Ovary (tissue), 9 donors: ENCODE results near the gene BAG3. TPM values are rescaled to one million over a fixed set of nuclear protein-coding genes. Genes with fewer than 3 reads are reported as not detected.

Source experiments
- DNase-seq, 5 donors: peaks; one replicate each; pipeline ENCODE4 v3.0.0-alpha.2; 2019 to 2020
- H3K27ac ChIP-seq, 2 donors: fragments of 200-600 bp; one replicate each; pipeline versions ENCODE4 v1.5.1 to v1.8.0; 2019 to 2022
- H3K27me3 ChIP-seq: fragments of 200-600 bp; one replicate; pipeline ENCODE4 v1.8.0; 2022
- H3K36me3 ChIP-seq: fragments of 200-600 bp; sonication (generic); one replicate; pipeline ENCODE4 v1.5.1; 2019
- H3K4me1 ChIP-seq: one replicate; pipeline ENCODE4 v1.8.1; 2013; ENCODE audit warnings: mild to moderate bottlenecking, moderate library complexity; ENCODE audit not compliant: insufficient read depth
- H3K4me3 ChIP-seq: fragments of 200-600 bp; sonication (generic); one replicate; pipeline ENCODE4 v1.5.1; 2017
- H3K9me3 ChIP-seq, 2 donors: fragments of 200-600 bp in 1 of 2; sonication (generic) in 1 of 2; one replicate each; pipeline versions ENCODE4 v1.5.1 to v1.8.1; 2013 to 2019; ENCODE audit warnings: mild to moderate bottlenecking in 1 of 2, moderate library complexity in 1 of 2
- CTCF ChIP-seq, 3 donors: fragments of 450-650 bp in 2 of 3; fragments of 200-600 bp in 1 of 3; IDR thresholded peaks; one replicate each; pipeline versions ENCODE4 v1.5.1 to v1.8.0; 2016 to 2022; ENCODE audit warnings: antibody characterized with exemption in 3 of 3, mild to moderate bottlenecking in 1 of 3
- EP300 ChIP-seq: sonication (generic); formaldehyde crosslinking; IDR thresholded peaks from one replicate; pipeline ENCODE4 v1.6.1; 2017; ENCODE audit warnings: antibody characterized with exemption
- POLR2A ChIP-seq: fragments of 450-650 bp; IDR thresholded peaks from one replicate; pipeline ENCODE4 v1.6.1; 2017; ENCODE audit warnings: antibody characterized with exemption, mild to moderate bottlenecking, moderate library complexity
- WGBS, 3 donors: extraction: QIAGEN DNeasy Blood & Tissue Kit in 1 of 3; methylation state at CpG; one replicate each; pipeline versions ENCODE4 v1.1.5 to v1.1.7; 2013 to 2017; 5-methylcytosine and 5-hydroxymethylcytosine counted together
- intact Hi-C, 4 donors: fragments of 100-400 bp; cut with DNase I; formaldehyde crosslinking; loops; one replicate each; pipeline versions ENCODE4 v1.11.0 to v1.15.1; 2022 to 2023
- polyA plus RNA-seq, 2 donors: library from polyadenylated mRNA; stranded (reverse); fragments of 200-250 nt in 1 of 2; fragments of 350-450 nt in 1 of 2; fragmentation: Illumina TruSeq in 1 of 2; extraction: RNeasy Lipid Tissue Mini Kit (QIAGEN cat#74804) in 1 of 2; gene quantifications; one replicate each; pipeline ENCODE4 v1.2.3, GENCODE V29; 2013 to 2014
- total RNA-seq, 7 donors: library from RNA; depleted of rRNA in 2 of 7; stranded (reverse); fragments of >200 nt in 2 of 7; fragmentation: NEBNext Ultra II Directional in 3 of 7; extraction: Animal tissue kit (Norgen Biotek cat#: 25700) in 3 of 7; gene quantifications; one replicate each; pipeline versions ENCODE4 v1.1.0 to v1.2.4, GENCODE V29; 2016 to 2023
- donor health status: DM: no; HTN: no; CAD: no; lungs with moderate emphysema.
- donor health status: DM: no; HTN: no; CAD: no.
- donor health status: Bipolar disorder and iron deficiency.
- donor health status: DM: yes; HTN: yes; CAD: no.
- donor health status: DM: no; HTN: no; CAD: no.
- donor health status: DM: yes; HTN: yes; CAD: no.

BAG3 gene
- total and polyA plus RNA-seq, 9 donors = 13.7 to 33.5 (median 26.9) TPM

GRCh38 chr10:119625570-119626280 is 25.5 kb upstream of the BAG3 start:
- intact Hi-C loops = no loop called here
- TF ChIP-seq POLR2A = no peak
- no peak for TF ChIP-seq EP300
- TF ChIP-seq CTCF (IDR thresholded peaks at IDR 0.05) = no peak
- Histone ChIP-seq H3K27me3 (no peaks in the 10 kb centered on the region), H3K4me3 (no peak overlapping the region), H3K9me3 (no peaks in the 10 kb centered on the region), H3K27ac (no peak overlapping the region), H3K36me3 (no peaks in the 10 kb centered on the region), H3K4me1 (no peaks in the 10 kb centered on the region)
- no peak for DNase-seq
- WGBS, 3 donors = 96 to 98% (median 96%) methylated on average over 6 of the region's 6 CpGs

GRCh38 chr10:119630300-119630699 is 20.9 kb upstream of the BAG3 start:
- DNase-seq = no peak
- no peaks in the 10 kb centered on the region for H3K4me1 ChIP-seq
- TF ChIP-seq POLR2A (no peak), EP300 (no peak), CTCF (IDR thresholded peaks at IDR 0.05) (no peak)
- H3K4me3 ChIP-seq = no peak overlapping the region
- no peaks in the 10 kb centered on the region for H3K27me3 ChIP-seq
- 81 to 86% (median 85%) methylated on average over 5 of the region's 5 CpGs for WGBS, 3 donors
- no peak overlapping the region for H3K27ac ChIP-seq
- no peaks in the 10 kb centered on the region for H3K36me3 ChIP-seq
- intact Hi-C loops = no loop called here
- no peaks in the 10 kb centered on the region for H3K9me3 ChIP-seq

- no peak overlapping the region for H3K4me3 ChIP-seq
- intact Hi-C loops = loop anchor here in 1 of 4 donors (2.0 kb wide), 1 partner anchor 61 kb away; no protein-coding TSS in a partner anchor
- H3K4me1 ChIP-seq = no peaks in the 10 kb centered on the region
- no peak overlapping the region for H3K27ac ChIP-seq
- TF ChIP-seq EP300 (no peak), CTCF (IDR thresholded peaks at IDR 0.05) (no peak), POLR2A (no peak)
- H3K36me3 ChIP-seq = no peaks in the 10 kb centered on the region
- H3K27me3 ChIP-seq = no peaks in the 10 kb centered on the region
- WGBS, 3 donors = 64 to 65% (median 65%) methylated on average over 3 of the region's 3 CpGs
- no peak for DNase-seq
- no peaks in the 10 kb centered on the region for H3K9me3 ChIP-seq
Observed at GRCh38 chr10:119633538-119634218, 17.5 kb upstream of the BAG3 start.

- Histone ChIP-seq H3K27me3 (no peaks in the 10 kb centered on the region), H3K9me3 (no peaks in the 10 kb centered on the region), H3K36me3 (no peaks in the 10 kb centered on the region), H3K4me1 (no peaks in the 10 kb centered on the region), H3K4me3 (no peak overlapping the region), H3K27ac (no peak overlapping the region)
- TF ChIP-seq POLR2A = no peak
- intact Hi-C loops = no loop called here
- DNase-seq = peak in 1 of 5 donors; percentile 38
- 13 to 27% (median 26%) methylated on average over 1 of the region's 1 CpG for WGBS, 3 donors
Observed at GRCh38 chr10:119634219-119634544, 17.0 kb upstream of the BAG3 start.

- H3K4me3 ChIP-seq = no peak overlapping the region
- H3K4me1 ChIP-seq = no peaks in the 10 kb centered on the region
- no peaks in the 10 kb centered on the region for H3K36me3 ChIP-seq
- intact Hi-C loops = no loop called here
- H3K27ac ChIP-seq = no peak overlapping the region
- WGBS, 3 donors = 72 to 82% (median 74%) methylated on average over 4 of the region's 4 CpGs
- TF ChIP-seq CTCF (IDR thresholded peaks at IDR 0.05) (no peak), POLR2A (no peak), EP300 (no peak)
- no peak for DNase-seq
- no peaks in the 10 kb centered on the region for H3K9me3 ChIP-seq
- no peaks in the 10 kb centered on the region for H3K27me3 ChIP-seq
Observed at GRCh38 chr10:119637631-119638030, 13.5 kb upstream of the BAG3 start.
